GM19238 (cell line): ENCODE data around the gene ABCB8.

ENCODE experiments used
- DNase-seq: peaks from one replicate; pipeline ENCODE4 v3.0.0; 2011; ENCODE audit warnings: low spot score; ENCODE audit not compliant: insufficient read length

Gene ABCB8

GRCh38 chr7:151085329-151085690 lies 57.1 kb downstream of the ABCB8 start:
- DNase-seq: no peak

- DNase-seq: peak; percentile 94
These were observed 57.7 kb downstream of the ABCB8 start, which contains the start of gene AGAP3 for GRCh38 chr7:151085691-151086620. TSS of gene AGAP3 (plus strand) at chr7:151086475. CDS start at chr7:151086742, 267 bp downstream.

- DNase-seq: no peak
These were observed 58.6 kb downstream of the ABCB8 start for GRCh38 chr7:151086802-151087244.

GRCh38 chr7:151087245-151088018 lies 59.2 kb downstream of the ABCB8 start:
- DNase-seq: peak; percentile 52

DNA sequence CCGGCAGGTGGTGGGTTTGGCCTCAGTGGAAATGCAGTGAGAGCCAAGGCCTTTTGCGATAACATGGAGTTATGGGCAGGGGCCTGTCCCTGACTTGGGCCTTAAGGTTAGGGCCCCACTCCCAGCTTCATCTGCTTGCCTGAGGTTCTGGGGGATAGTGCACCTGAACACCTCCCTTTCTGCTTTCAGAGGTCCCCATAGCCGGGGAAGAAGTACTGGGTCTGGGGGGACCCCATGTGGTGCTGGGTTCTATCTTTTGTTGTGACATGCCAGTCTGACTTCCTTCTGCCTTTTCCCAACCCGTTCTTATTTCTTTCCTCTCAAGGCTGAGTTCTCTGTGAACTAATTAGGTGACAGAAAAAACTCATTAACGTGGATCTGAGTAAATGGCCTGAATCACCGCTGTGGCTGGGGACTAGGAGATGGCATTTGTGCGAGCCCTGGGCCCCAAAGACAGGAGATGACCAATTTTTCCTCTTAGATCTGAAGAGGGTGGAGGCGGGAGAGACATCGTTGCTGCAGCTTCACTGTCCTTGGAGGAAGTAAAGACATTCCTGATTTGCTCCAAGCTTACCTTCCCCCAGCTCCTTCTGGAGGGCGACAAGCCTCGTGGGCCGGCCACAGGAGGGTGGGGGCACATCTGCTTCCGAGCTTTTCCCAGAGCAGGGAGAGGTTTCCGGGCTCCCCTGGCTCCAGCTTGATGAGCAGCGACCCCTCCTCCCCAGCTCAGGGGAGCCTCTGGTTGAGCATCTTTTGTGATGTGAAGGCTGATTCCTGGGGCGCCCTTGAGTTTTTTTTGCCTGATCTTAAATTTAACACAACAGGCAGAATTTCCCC lies 60.0 kb downstream of the ABCB8 start:
- no peak for DNase-seq

GRCh38 chr7:151088856-151089699 lies 60.8 kb downstream of the ABCB8 start:
- no peak for DNase-seq

GRCh38 chr7:151089893-151090730 lies 61.9 kb downstream of the ABCB8 start:
- no peak for DNase-seq

- no peak for DNase-seq
These were observed 62.8 kb downstream of the ABCB8 start for GRCh38 chr7:151091003-151091402.

- DNase-seq: no peak
These were observed 63.2 kb downstream of the ABCB8 start for GRCh38 chr7:151091431-151091830.

- DNase-seq: no peak
These were observed 63.7 kb downstream of the ABCB8 start for GRCh38 chr7:151091988-151092387.

GRCh38 chr7:151093748-151094147 lies 65.5 kb downstream of the ABCB8 start:
- DNase-seq: no peak

DNA sequence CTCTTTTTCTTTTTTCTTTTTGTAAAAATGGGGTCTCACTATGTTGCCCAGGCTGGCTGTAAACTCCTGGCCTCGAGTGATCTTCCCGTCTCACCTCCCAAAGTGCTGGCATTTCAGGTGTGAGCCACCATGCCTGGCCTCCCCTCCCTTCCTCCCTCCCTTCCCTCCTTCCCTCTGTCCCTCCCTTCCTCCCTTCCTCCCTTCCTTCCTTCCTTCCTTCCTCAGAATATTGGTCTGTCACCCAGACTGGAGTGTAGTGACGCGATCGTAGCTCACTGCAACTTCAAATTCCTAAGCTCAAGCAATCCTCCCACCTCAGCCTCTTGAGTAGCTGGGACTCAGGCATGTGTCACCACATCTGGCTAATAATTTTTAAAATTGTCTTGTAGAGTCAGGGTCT lies 66.4 kb downstream of the ABCB8 start:
- no peak for DNase-seq

GRCh38 chr7:151095123-151095797 lies 67.0 kb downstream of the ABCB8 start:
- no peak for DNase-seq

GRCh38 chr7:151095828-151096475 lies 67.7 kb downstream of the ABCB8 start:
- DNase-seq: no peak
